IMR-90 (cell line): ENCODE results near the gene APBB3. TPM values are rescaled to one million over a fixed set of nuclear protein-coding genes. Genes with fewer than 3 reads are reported as not detected.

ENCODE experiments used
- ATAC-seq: fragments of 200-7000 bp; cut with Tn5 transposase; 2 replicates; pipeline ENCODE4 v1.9.1; 2020; ENCODE audit warnings: low read depth, mild to moderate bottlenecking, moderate library complexity
- BruUV-seq: library from RNA; stranded (reverse); fragments of 400-500 nt; replicated peaks from 2 replicates; lab custom pipeline; 2021; lab: Mats Ljungman, UMichigan
- CTCF ChIA-PET: fragments of 300-600 bp; formaldehyde crosslinking; extraction: SDS; loops from one replicate; lab custom pipeline; 2021; ENCODE audit warnings: antibody characterized with exemption; lab: Yijun Ruan, JAX
- POLR2A ChIA-PET: fragments of 300-600 bp; sonication (Branson Sonifier 250); formaldehyde crosslinking; loops from one replicate; lab custom pipeline; 2022; ENCODE audit warnings: antibody characterized with exemption; ENCODE audit not compliant: unreplicated experiment; lab: Charles Lee
- DNase-seq: peaks from one replicate; pipeline ENCODE4 v3.0.0; 2013
- H2AFZ ChIP-seq: replicated peaks from 2 replicates; pipeline ENCODE3; 2013; ENCODE audit warnings: low read length, mild to moderate bottlenecking; ENCODE audit not compliant: poor library complexity
- H2AK5ac ChIP-seq: 2 replicates; pipeline ENCODE4 v1.6.1; 2013; ENCODE audit warnings: low read depth, low read length, inconsistent platforms
- H2AK9ac ChIP-seq: replicated peaks from 2 replicates; pipeline ENCODE3; 2013; ENCODE audit warnings: mild to moderate bottlenecking, low read depth, low read length, moderate library complexity; ENCODE audit not compliant: poor library complexity
- H2BK120ac ChIP-seq: 2 replicates; pipeline ENCODE4 v1.6.1; 2013; ENCODE audit warnings: low read depth, low read length, inconsistent platforms
- H2BK15ac ChIP-seq: 3 replicates; pipeline ENCODE4 v1.6.1; 2013; ENCODE audit warnings: low read depth, low read length, inconsistent platforms
- H2BK20ac ChIP-seq: 2 replicates; pipeline ENCODE4 v1.6.1; 2013; ENCODE audit warnings: low read depth, mild to moderate bottlenecking, inconsistent platforms, low read length, moderate library complexity
- H2BK5ac ChIP-seq: 2 replicates; pipeline ENCODE4 v1.6.1; 2013; ENCODE audit warnings: mild to moderate bottlenecking, low read depth, low read length, inconsistent platforms; ENCODE audit not compliant: poor library complexity, severe bottlenecking
- H3K14ac ChIP-seq: replicated peaks from 2 replicates; pipeline ENCODE4 v1.6.1; 2013; ENCODE audit warnings: low read depth, low read length, inconsistent platforms
- H3K18ac ChIP-seq: 2 replicates; pipeline ENCODE4 v1.6.1; 2013; ENCODE audit warnings: low read depth, low read length, control low read depth
- H3K23ac ChIP-seq: 2 replicates; pipeline ENCODE4 v1.6.1; 2013; ENCODE audit warnings: low read depth, low read length, inconsistent platforms
- H3K27ac ChIP-seq: 2 replicates; pipeline ENCODE4 v1.5.1; 2013; ENCODE audit warnings: mild to moderate bottlenecking, control low read depth, low read length; ENCODE audit not compliant: insufficient read depth
- H3K27me3 ChIP-seq: 2 replicates; pipeline ENCODE4 v1.6.1; 2013; ENCODE audit warnings: low read length; ENCODE audit not compliant: control insufficient read depth, insufficient read depth
- H3K36me3 ChIP-seq: 2 replicates; pipeline ENCODE4 v1.6.1; 2013; ENCODE audit warnings: low read length, mixed read lengths; ENCODE audit not compliant: control insufficient read depth, insufficient read depth
- H3K4ac ChIP-seq: 2 replicates; pipeline ENCODE4 v1.6.1; 2013; ENCODE audit warnings: low read depth, low read length, inconsistent platforms
- H3K4me1 ChIP-seq: 2 replicates; pipeline ENCODE4 v1.6.1; 2013; ENCODE audit warnings: low read length, mixed read lengths; ENCODE audit not compliant: control insufficient read depth, insufficient read depth
- H3K4me2 ChIP-seq: 2 replicates; pipeline ENCODE4 v1.6.1; 2013; ENCODE audit warnings: low read depth, mild to moderate bottlenecking, control low read depth, low read length, moderate library complexity
- H3K4me3 ChIP-seq: 2 replicates; pipeline ENCODE4 v1.5.1; 2013; ENCODE audit warnings: low read depth, mild to moderate bottlenecking, control low read depth, low read length, moderate library complexity; ENCODE audit not compliant: insufficient read depth
- H3K56ac ChIP-seq: 2 replicates; pipeline ENCODE4 v1.6.1; 2013; ENCODE audit warnings: low read length, inconsistent platforms; ENCODE audit not compliant: insufficient read depth; ENCODE audit errors: extremely low read depth
- H3K79me1 ChIP-seq, 2 experiments: 2 replicates each; pipeline ENCODE4 v1.6.1; 2013; ENCODE audit warnings: low read length in 2 of 2, inconsistent platforms in 1 of 2, low read depth in 1 of 2
- H3K9ac ChIP-seq: 2 replicates; pipeline ENCODE4 v1.6.1; 2013; ENCODE audit warnings: low read depth, low read length, control low read depth
- H3K9me1 ChIP-seq: 2 replicates; pipeline ENCODE4 v1.6.1; 2013; ENCODE audit warnings: low read length, inconsistent platforms; ENCODE audit not compliant: insufficient read depth
- H3K9me3 ChIP-seq: 2 replicates; pipeline ENCODE4 v1.6.1; 2013; ENCODE audit warnings: low read length; ENCODE audit not compliant: control insufficient read depth, insufficient read depth
- H4K20me1 ChIP-seq: 2 replicates; pipeline ENCODE4 v1.6.1; 2013; ENCODE audit warnings: low read length, inconsistent platforms; ENCODE audit not compliant: insufficient read depth
- H4K5ac ChIP-seq: 2 replicates; pipeline ENCODE4 v1.6.1; 2013; ENCODE audit warnings: mild to moderate bottlenecking, low read depth, low read length, control low read depth
- H4K8ac ChIP-seq, 2 experiments: 2 replicates each; pipeline ENCODE4 v1.6.1; 2013; ENCODE audit warnings: low read depth in 2 of 2, low read length in 2 of 2, control low read depth in 1 of 2, inconsistent platforms in 1 of 2
- H4K91ac ChIP-seq: 2 replicates; pipeline ENCODE4 v1.6.1; 2013; ENCODE audit warnings: low read depth, low read length, inconsistent platforms; ENCODE audit not compliant: insufficient read depth
- BHLHE40 ChIP-seq: fragments of 150-350 bp; IDR thresholded peaks from 2 replicates; pipeline ENCODE4 v1.6.1; 2016; ENCODE audit warnings: mild to moderate bottlenecking, low read depth, low read length
- CEBPB ChIP-seq: IDR thresholded peaks from 2 replicates; pipeline ENCODE4 v1.6.1; 2012; ENCODE audit warnings: low read depth, low read length, improper control_type of control experiment
- CHD1 ChIP-seq: IDR thresholded peaks from 2 replicates; pipeline ENCODE4 v1.6.1; 2012; ENCODE audit warnings: low read depth, low read length, improper control_type of control experiment
- CTCF ChIP-seq: conservative IDR thresholded peaks from 2 replicates; pipeline ENCODE4 v1.5.1; 2012; ENCODE audit warnings: mild to moderate bottlenecking, low read depth, low read length, improper control_type of control experiment
- ELK1 ChIP-seq: fragments of 150-350 bp; IDR thresholded peaks from 2 replicates; pipeline ENCODE4 v1.6.1; 2016; ENCODE audit warnings: low read depth, mild to moderate bottlenecking, low read length, moderate library complexity, borderline replicate concordance
- MAFK ChIP-seq: IDR thresholded peaks from 2 replicates; pipeline ENCODE4 v1.6.1; 2012; ENCODE audit warnings: low read depth, low read length, improper control_type of control experiment
- MAZ ChIP-seq: IDR thresholded peaks from 2 replicates; pipeline ENCODE4 v1.6.1; 2012; ENCODE audit warnings: low read depth, mild to moderate bottlenecking, low read length, improper control_type of control experiment, moderate library complexity, borderline replicate concordance
- MXI1 ChIP-seq: IDR thresholded peaks from 2 replicates; pipeline ENCODE4 v1.6.1; 2012; ENCODE audit warnings: low read depth, mild to moderate bottlenecking, low read length, moderate library complexity, borderline replicate concordance
- NFE2L2 ChIP-seq: fragments of 150-350 bp; IDR thresholded peaks from 2 replicates; pipeline ENCODE4 v1.6.1; 2016; ENCODE audit warnings: low read depth, mild to moderate bottlenecking, low read length
- POLR2A ChIP-seq: IDR thresholded peaks from 2 replicates; pipeline ENCODE4 v1.6.1; 2012; ENCODE audit warnings: mild to moderate bottlenecking, low read depth, low read length
- RAD21 ChIP-seq: IDR thresholded peaks from 2 replicates; pipeline ENCODE4 v1.6.1; 2012; ENCODE audit warnings: low read length, improper control_type of control experiment
- RCOR1 ChIP-seq: IDR thresholded peaks from 2 replicates; pipeline ENCODE4 v1.6.1; 2012; ENCODE audit warnings: mild to moderate bottlenecking, low read length, improper control_type of control experiment; ENCODE audit not compliant: insufficient replicate concordance
- SMC3 ChIP-seq: fragments of 150-350 bp; IDR thresholded peaks from 2 replicates; pipeline ENCODE4 v1.6.1; 2016; ENCODE audit warnings: low read depth, mild to moderate bottlenecking, antibody characterized with exemption, low read length, moderate library complexity
- USF2 ChIP-seq: fragments of 150-350 bp; IDR thresholded peaks from 2 replicates; pipeline ENCODE4 v1.6.1; 2017; ENCODE audit warnings: mild to moderate bottlenecking, antibody characterized with exemption, low read length, low read depth
- WGBS, 2 experiments: methylation state at CpG; one replicate each; pipeline versions ENCODE4 v1.1.5 to v1.1.7; 2013; ENCODE audit warnings: missing lambda C conversion rate in 2 of 2; ENCODE audit not compliant: insufficient read length in 1 of 2; ENCODE audit errors: extremely low coverage in 2 of 2; 5-methylcytosine and 5-hydroxymethylcytosine counted together
- dilution Hi-C: fragments of 300-500 bp; cut with HindIII; formaldehyde crosslinking; loops from one replicate; pipeline ENCODE4 v1.14.3; 2018; ENCODE audit warnings: low sequenced_read_pairs; ENCODE audit not compliant: unreplicated experiment
- in situ Hi-C: fragments of 300-500 bp; cut with MboI; formaldehyde crosslinking; loops from 3 replicates; pipeline ENCODE4 v1.14.3; 2019; ENCODE audit warnings: low sequenced_read_pairs, inconsistent platforms, mixed read lengths
- intact Hi-C: fragments of 100-400 bp; cut with micrococcal nuclease; formaldehyde crosslinking; loops from 2 replicates; pipeline ENCODE4 v1.10.0; 2022
- polyA plus RNA-seq, 3 experiments: library from polyadenylated mRNA; depleted of rRNA; stranded (reverse); fragments of >200 nt; gene quantifications; 2 replicates each; pipeline ENCODE4 v1.2.3, GENCODE V29; 2012; ENCODE audit warnings: low replicate concordance in 1 of 3
- total RNA-seq: library from RNA; depleted of rRNA; stranded (reverse); fragments of >200 nt; gene quantifications from 2 replicates; pipeline ENCODE4 v1.2.3, GENCODE V29; 2012

Gene APBB3
- total and polyA plus RNA-seq, 2 of the 4 experiments (the other 2 are of a cell fraction) = 6.6 to 23.8 TPM

- POLR2A ChIA-PET = no interaction called here
- Histone ChIP-seq H3K23ac (no peak overlapping the region), H2BK5ac (no peak overlapping the region), H3K56ac (no peak overlapping the region), H3K4me1 (peaks cover 24% of the 10 kb centered on the region), H3K4ac (no peak overlapping the region), H2AK9ac (no peak overlapping the region), H2BK120ac (no peak overlapping the region), H3K36me3 (peaks cover 32% of the 10 kb centered on the region), H3K79me1 (peaks cover 18 to 80% of the 10 kb centered on the region in 2 experiments; a peak in 3 of 4 replicates), H2AK5ac (no peak overlapping the region), H3K9me1 (0 out of 2 replicates have a peak, but pooled peaks cover 3% of the 10 kb centered on the region), H3K27ac (no peak overlapping the region), H3K14ac (no peak overlapping the region), H4K91ac (no peak overlapping the region), H3K27me3 (no peaks in the 10 kb centered on the region), H4K20me1 (peaks cover 42% of the 10 kb centered on the region), H2BK15ac (no peak overlapping the region), H2BK20ac (no peak overlapping the region), H2AFZ (no peak overlapping the region), H3K18ac (no peak overlapping the region), H4K8ac (no peak overlapping the region), H3K9ac (no peak overlapping the region), H4K5ac (no peak overlapping the region), H3K9me3 (no peaks in the 10 kb centered on the region), H3K4me3 (no peak overlapping the region), H3K4me2 (no peak overlapping the region)
- dilution Hi-C loops = no loop called here
- in situ Hi-C loops = no loop called here
- no CpG with 5 or more reads among the region's 4 CpGs for WGBS, 2 experiments
- DNase-seq = no peak
- ATAC-seq = no peak
- TF ChIP-seq CHD1 (no peak), USF2 (no peak), CTCF (no peak), CEBPB (no peak), MAFK (no peak), POLR2A (no peak), SMC3 (no peak), BHLHE40 (no peak), MXI1 (no peak), ELK1 (no peak), RCOR1 (no peak), NFE2L2 (no peak), MAZ (no peak), RAD21 (no peak)
- intact Hi-C loops = no loop called here
- no TSS peak for BruUV-seq
- CTCF ChIA-PET = interaction anchor here (0.7 kb wide), 1 partner anchor 179 kb away, joined by 3 read pairs; no protein-coding TSS in a partner anchor
These were observed 12.5 kb downstream of the APBB3 start for GRCh38 chr5:140551872-140552271.
